Measurements from ENCODE around the gene ABCG2.

DNA sequence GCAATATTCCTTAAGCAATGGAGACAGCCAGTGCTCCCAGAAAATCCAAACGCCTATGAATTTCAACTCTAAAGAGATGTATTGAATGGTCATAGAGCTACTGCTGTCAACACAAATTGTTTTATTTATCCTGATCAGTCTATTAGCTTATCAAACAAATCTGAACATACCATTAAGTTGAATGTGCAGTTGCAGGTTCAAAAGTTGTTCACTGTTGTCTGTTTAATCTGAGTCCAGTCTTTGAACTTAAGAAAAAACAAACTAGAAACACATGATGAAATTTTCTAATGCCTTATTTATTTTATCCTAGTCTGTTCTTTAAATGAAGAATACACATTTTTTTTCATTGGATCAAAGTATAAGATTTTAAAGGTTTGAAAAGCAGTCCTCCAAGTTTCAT is 77.8 kb downstream of the ABCG2 start:
- TF ChIP-seq POLR2A (IDR thresholded peaks at IDR 0.05): no peak
- TF ChIP-seq, protein P1, sequence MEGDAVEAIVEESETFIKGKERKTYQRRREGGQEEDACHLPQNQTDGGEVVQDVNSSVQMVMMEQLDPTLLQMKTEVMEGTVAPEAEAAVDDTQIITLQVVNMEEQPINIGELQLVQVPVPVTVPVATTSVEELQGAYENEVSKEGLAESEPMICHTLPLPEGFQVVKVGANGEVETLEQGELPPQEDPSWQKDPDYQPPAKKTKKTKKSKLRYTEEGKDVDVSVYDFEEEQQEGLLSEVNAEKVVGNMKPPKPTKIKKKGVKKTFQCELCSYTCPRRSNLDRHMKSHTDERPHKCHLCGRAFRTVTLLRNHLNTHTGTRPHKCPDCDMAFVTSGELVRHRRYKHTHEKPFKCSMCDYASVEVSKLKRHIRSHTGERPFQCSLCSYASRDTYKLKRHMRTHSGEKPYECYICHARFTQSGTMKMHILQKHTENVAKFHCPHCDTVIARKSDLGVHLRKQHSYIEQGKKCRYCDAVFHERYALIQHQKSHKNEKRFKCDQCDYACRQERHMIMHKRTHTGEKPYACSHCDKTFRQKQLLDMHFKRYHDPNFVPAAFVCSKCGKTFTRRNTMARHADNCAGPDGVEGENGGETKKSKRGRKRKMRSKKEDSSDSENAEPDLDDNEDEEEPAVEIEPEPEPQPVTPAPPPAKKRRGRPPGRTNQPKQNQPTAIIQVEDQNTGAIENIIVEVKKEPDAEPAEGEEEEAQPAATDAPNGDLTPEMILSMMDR (IDR thresholded peaks at IDR 0.05): no peak

All from testis (tissue), 2 donors.